GM12878 (cell line): ENCODE results near the gene COMT. TPM values are rescaled to one million over a fixed set of nuclear protein-coding genes. Genes with fewer than 3 reads are reported as not detected.

Experiments
- ATAC-seq: fragments of 200-7000 bp; cut with Tn5 transposase; 3 replicates; pipeline ENCODE4 v1.9.1; 2020; ENCODE audit warnings: mild to moderate bottlenecking, moderate library complexity
- BruUV-seq: library from RNA; stranded (reverse); fragments of 400-500 nt; replicated peaks from 2 replicates; lab custom pipeline; 2021; lab: Mats Ljungman, UMichigan
- CTCF ChIA-PET: fragments of 300-600 bp; sonication (Branson Sonifier 250); formaldehyde crosslinking; extraction: SDS; loops from one replicate; lab custom pipeline; 2021; ENCODE audit warnings: inconsistent platforms; lab: Yijun Ruan, JAX
- POLR2A ChIA-PET: fragments of 350-600 bp; formaldehyde crosslinking; extraction: SDS; loops from one replicate; lab custom pipeline; 2021; ENCODE audit warnings: inconsistent platforms; lab: Charles Lee
- RAD21 ChIA-PET: fragments of 300-600 bp; sonication (Branson Sonifier 250); formaldehyde crosslinking; loops from one replicate; lab custom pipeline; 2023; ENCODE audit warnings: antibody characterized with exemption; ENCODE audit not compliant: unreplicated experiment; lab: Charles Lee
- SMC1A ChIA-PET: fragments of 300-600 bp; sonication (Branson Sonifier 250); formaldehyde crosslinking; loops from one replicate; lab custom pipeline; 2023; ENCODE audit not compliant: unreplicated experiment, uncharacterized antibody; lab: Charles Lee
- DNase-seq: peaks from one replicate; pipeline ENCODE4 v3.0.0-alpha.2; 2011; ENCODE audit warnings: low read depth, low spot score
- FAIRE-seq: peaks from 3 replicates; lab custom pipeline; 2011; peaks lifted over from hg19 to GRCh38; lab: Jason Lieb, UNC
- H2AFZ ChIP-seq: 2 replicates; pipeline ENCODE4 v1.6.0; 2011; ENCODE audit warnings: low read depth, low read length, control low read depth; ENCODE audit not compliant: control insufficient read depth
- H3K27ac ChIP-seq: 2 replicates; pipeline ENCODE4 v1.5.1; 2011; ENCODE audit warnings: control low read depth; ENCODE audit not compliant: control insufficient read depth, insufficient read depth
- H3K27me3 ChIP-seq, 2 experiments: replicated peaks in 1 of 2; 2 replicates each; pipeline versions ENCODE4 v1.6.0 to v1.6.1; 2011; ENCODE audit warnings: low read length in 1 of 2; ENCODE audit not compliant: control insufficient read depth in 2 of 2, insufficient read depth in 2 of 2
- H3K36me3 ChIP-seq, 2 experiments: 2 replicates each; pipeline ENCODE4 v1.5.1; 2011; ENCODE audit warnings: low read length in 1 of 2; ENCODE audit not compliant: control insufficient read depth in 2 of 2, insufficient read depth in 2 of 2
- H3K4me1 ChIP-seq: 2 replicates; pipeline ENCODE4 v1.6.1; 2011; ENCODE audit warnings: mild to moderate bottlenecking, low read length, moderate library complexity, mixed read lengths; ENCODE audit not compliant: control insufficient read depth, insufficient read depth
- H3K4me2 ChIP-seq: 2 replicates; pipeline ENCODE4 v1.6.0; 2011; ENCODE audit warnings: control low read depth; ENCODE audit not compliant: control insufficient read depth, insufficient read depth
- H3K4me3 ChIP-seq: fragments of 200-600 bp; sonication (generic); 2 replicates; pipeline ENCODE4 v1.5.1; 2016
- H3K79me2 ChIP-seq: 2 replicates; pipeline ENCODE4 v1.6.0; 2011; ENCODE audit warnings: low read length; ENCODE audit not compliant: control insufficient read depth, insufficient read depth
- H3K9ac ChIP-seq: 2 replicates; pipeline ENCODE4 v1.8.0; 2011; ENCODE audit warnings: low read length, control low read depth, mixed read lengths; ENCODE audit not compliant: control insufficient read depth, insufficient read depth
- H3K9me3 ChIP-seq: replicated peaks from 3 replicates; pipeline ENCODE4 v1.5.1; 2011; ENCODE audit warnings: mild to moderate bottlenecking, low read length; ENCODE audit not compliant: control insufficient read depth, insufficient read depth
- H4K20me1 ChIP-seq: 2 replicates; pipeline ENCODE4 v1.6.0; 2011; ENCODE audit not compliant: control insufficient read depth, insufficient read depth
- CUX1 ChIP-seq: IDR thresholded peaks from 2 replicates; pipeline ENCODE4 v1.6.1; 2012; ENCODE audit warnings: improper control_type of control experiment, low read depth, low read length; ENCODE audit not compliant: insufficient replicate concordance
- PAX8 ChIP-seq: fragments of 450-650 bp; IDR thresholded peaks from 2 replicates; pipeline ENCODE4 v1.6.1; 2017; ENCODE audit warnings: mild to moderate bottlenecking, moderate library complexity
- SKIL ChIP-seq: fragments of 450-650 bp; IDR thresholded peaks from 2 replicates; pipeline ENCODE4 v1.6.1; 2017; ENCODE audit warnings: mild to moderate bottlenecking, low read depth, inconsistent platforms; ENCODE audit not compliant: poor library complexity, severe bottlenecking
- WGBS: methylation state at CpG from one replicate; pipeline ENCODE4 v1.1.6; 2016; ENCODE audit warnings: low lambda C conversion rate; ENCODE audit not compliant: insufficient replicate concordance, insufficient coverage; ENCODE audit errors: missing lambda C conversion rate; 5-methylcytosine and 5-hydroxymethylcytosine counted together
- in situ Hi-C: fragments of 300-500 bp; cut with MboI; formaldehyde crosslinking; loops from 9 replicates; pipeline ENCODE4 v1.14.3; 2018; ENCODE audit warnings: mixed read lengths
- intact Hi-C: fragments of 100-400 bp; cut with micrococcal nuclease; formaldehyde crosslinking; loops from one replicate; pipeline ENCODE4 v1.14.2; 2022; ENCODE audit not compliant: unreplicated experiment
- polyA plus RNA-seq, 11 experiments: library from polyadenylated mRNA; depleted of rRNA in 4 of 11; unstranded in 6 of 11; stranded (reverse) in 5 of 11; fragments of >200 nt; fragmentation: Nextera tagmentation in 4 of 11; fragmentation: Illumina TruSeq in 1 of 11; extraction: Ambion mirVana in 4 of 11; extraction: Trizol in 1 of 11; gene quantifications; 1 replicate in 1 of 11; 2 replicates in 10 of 11; pipeline versions ENCODE4 v1.2.1 to v1.2.3, GENCODE V29; 2011 to 2016; ENCODE audit warnings: inconsistent platforms in 2 of 11, missing spikeins in 2 of 11, low read depth in 1 of 11
- total RNA-seq, 4 experiments: library from RNA; depleted of rRNA in 3 of 4; stranded (reverse); fragments of >200 nt in 3 of 4; fragmentation: Illumina TruSeq in 1 of 4; extraction: Trizol in 1 of 4; gene quantifications; 2 replicates each; pipeline versions ENCODE4 v1.2.1 to v1.2.3, GENCODE V29; 2013 to 2021

Gene COMT
- total and polyA plus RNA-seq, 10 of the 15 experiments (the other 5 are each of a cell fraction or from before 2014, with no cell fraction given): 4.5 to 152 (median 66.1) TPM

GRCh38 chr22:20012741-20013331 is 71.3 kb downstream of the COMT start:
- ATAC-seq (no peak), FAIRE-seq (no peak), DNase-seq (no peak)
- no peaks in the 10 kb centered on the region for H3K4me1 ChIP-seq
- H3K27ac ChIP-seq: no peak overlapping the region
- in situ Hi-C loops: no loop called here
- ChIA-PET SMC1A (no interaction called here), CTCF (interaction anchor here (0.8 to 1.7 kb wide), 7 partner anchors 10 to 282 kb away, joined by 3 to 5 read pairs (median 4); no protein-coding TSS in a partner anchor)
- WGBS: 50% methylated on average over 10 of the region's 10 CpGs
- peaks cover 8 to 9% of the 10 kb centered on the region in 2 experiments; a peak in 3 of 4 replicates for H3K27me3 ChIP-seq
- no peaks in the 10 kb centered on the region for H4K20me1 ChIP-seq
- no peak overlapping the region for H3K4me3 ChIP-seq
- H3K4me2 ChIP-seq: no peak overlapping the region
- no peaks in the 10 kb centered on the region for H3K36me3 ChIP-seq
- TF ChIP-seq SKIL (no peak), PAX8 (no peak), CUX1 (no peak)
- TF ChIP-seq, all 136 proteins: peak for 0
- Histone ChIP-seq H3K9ac (no peak overlapping the region), H3K79me2 (no peaks in the 10 kb centered on the region), H3K9me3 (no peaks in the 10 kb centered on the region), H2AFZ (no peak overlapping the region)
- no TSS peak for BruUV-seq
- POLR2A ChIA-PET: no interaction called here
- RAD21 ChIA-PET: interaction anchor here (0.6 to 0.9 kb wide), 3 partner anchors 26 to 70 kb away, joined by 3 read pairs; no protein-coding TSS in a partner anchor
- intact Hi-C loops: loop anchor here (5.0 kb wide), 1 partner anchor 41 kb away; no protein-coding TSS in a partner anchor
